ENCODE data around the gene ITGB8.
A peak's percentile ranks its signal among the peaks of the same experiment; 100 is the strongest.

Gene ITGB8

GRCh38 chr7:20330239-20330927 lies at the start of gene ITGB8:
ITGB8 (plus strand) TSS chr7:20330900; CDS start chr7:20331807, 907 bp downstream.
- no peaks in the 10 kb centered on the region for H3K27me3 ChIP-seq (ENCODE audit: control insufficient read depth, insufficient read depth, low read length)
- peak within 1 kb of the TSS; percentile 90 for H3K27ac ChIP-seq (ENCODE audit: low read depth, low read length)
- H3K36me3 ChIP-seq (ENCODE audit: control insufficient read depth, insufficient read depth, low read length) = no peaks in the 10 kb centered on the region
- H3K4me1 ChIP-seq (ENCODE audit: control insufficient read depth, insufficient read depth, low read length) = peaks cover 6% of the 10 kb centered on the region
- H3K9ac ChIP-seq (ENCODE audit: low read length) = peak within 1 kb of the TSS; percentile 85
- peak within 1 kb of the TSS; percentile 95 for H3K4me3 ChIP-seq (ENCODE audit: low read length)

- Histone ChIP-seq H3K36me3 (ENCODE audit: control insufficient read depth, insufficient read depth, low read length) (no peaks in the 10 kb centered on the region), H3K27me3 (ENCODE audit: control insufficient read depth, insufficient read depth, low read length) (no peaks in the 10 kb centered on the region), H3K27ac (ENCODE audit: low read depth, low read length) (no peak overlapping the region), H3K4me3 (ENCODE audit: low read length) (no peak overlapping the region), H3K9ac (ENCODE audit: low read length) (no peak overlapping the region), H3K4me1 (ENCODE audit: control insufficient read depth, insufficient read depth, low read length) (no peaks in the 10 kb centered on the region)
Measured at GRCh38 chr7:20282959-20283358, 47.7 kb upstream of the ITGB8 start.

- H3K4me3 ChIP-seq (ENCODE audit: low read length) = no peak overlapping the region
- H3K27ac ChIP-seq (ENCODE audit: low read depth, low read length) = no peak overlapping the region
Measured at GRCh38 chr7:20283385-20283784, 47.3 kb upstream of the ITGB8 start.

GRCh38 chr7:20284003-20284770 lies 46.5 kb upstream of the ITGB8 start:
- Histone ChIP-seq H3K9ac (ENCODE audit: low read length) (no peak overlapping the region), H3K27ac (ENCODE audit: low read depth, low read length) (no peak overlapping the region), H3K27me3 (ENCODE audit: control insufficient read depth, insufficient read depth, low read length) (no peaks in the 10 kb centered on the region), H3K4me3 (ENCODE audit: low read length) (no peak overlapping the region), H3K4me1 (ENCODE audit: control insufficient read depth, insufficient read depth, low read length) (no peaks in the 10 kb centered on the region), H3K36me3 (ENCODE audit: control insufficient read depth, insufficient read depth, low read length) (no peaks in the 10 kb centered on the region)

More at GRCh38 chr7:20283385-20283784, 47.3 kb upstream of the ITGB8 start:
- Histone ChIP-seq H3K4me1 (ENCODE audit: control insufficient read depth, insufficient read depth, low read length) (no peaks in the 10 kb centered on the region), H3K36me3 (ENCODE audit: control insufficient read depth, insufficient read depth, low read length) (no peaks in the 10 kb centered on the region), H3K27me3 (ENCODE audit: control insufficient read depth, insufficient read depth, low read length) (no peaks in the 10 kb centered on the region), H3K9ac (ENCODE audit: low read length) (no peak overlapping the region)

GRCh38 chr7:20284771-20285143 lies 45.9 kb upstream of the ITGB8 start:
- H3K9ac ChIP-seq (ENCODE audit: low read length) = no peak overlapping the region
- no peak overlapping the region for H3K4me3 ChIP-seq (ENCODE audit: low read length)
- H3K36me3 ChIP-seq (ENCODE audit: control insufficient read depth, insufficient read depth, low read length) = no peaks in the 10 kb centered on the region
- no peaks in the 10 kb centered on the region for H3K4me1 ChIP-seq (ENCODE audit: control insufficient read depth, insufficient read depth, low read length)
- H3K27me3 ChIP-seq (ENCODE audit: control insufficient read depth, insufficient read depth, low read length) = no peaks in the 10 kb centered on the region
- H3K27ac ChIP-seq (ENCODE audit: low read depth, low read length) = no peak overlapping the region

- H3K9ac ChIP-seq (ENCODE audit: low read length) = no peak overlapping the region
- H3K27me3 ChIP-seq (ENCODE audit: control insufficient read depth, insufficient read depth, low read length) = no peaks in the 10 kb centered on the region
- H3K4me3 ChIP-seq (ENCODE audit: low read length) = no peak overlapping the region
- H3K27ac ChIP-seq (ENCODE audit: low read depth, low read length) = no peak overlapping the region
- no peaks in the 10 kb centered on the region for H3K36me3 ChIP-seq (ENCODE audit: control insufficient read depth, insufficient read depth, low read length)
- H3K4me1 ChIP-seq (ENCODE audit: control insufficient read depth, insufficient read depth, low read length) = no peaks in the 10 kb centered on the region
Measured at GRCh38 chr7:20287317-20287716, 43.4 kb upstream of the ITGB8 start.

- no peak overlapping the region for H3K27ac ChIP-seq (ENCODE audit: low read depth, low read length)
- H3K4me3 ChIP-seq (ENCODE audit: low read length) = no peak overlapping the region
- no peaks in the 10 kb centered on the region for H3K27me3 ChIP-seq (ENCODE audit: control insufficient read depth, insufficient read depth, low read length)
- no peaks in the 10 kb centered on the region for H3K36me3 ChIP-seq (ENCODE audit: control insufficient read depth, insufficient read depth, low read length)
- H3K4me1 ChIP-seq (ENCODE audit: control insufficient read depth, insufficient read depth, low read length) = no peaks in the 10 kb centered on the region
- no peak overlapping the region for H3K9ac ChIP-seq (ENCODE audit: low read length)
Measured at GRCh38 chr7:20288036-20288435, 42.7 kb upstream of the ITGB8 start.

- no peaks in the 10 kb centered on the region for H3K36me3 ChIP-seq (ENCODE audit: control insufficient read depth, insufficient read depth, low read length)
- no peak overlapping the region for H3K4me3 ChIP-seq (ENCODE audit: low read length)
- no peaks in the 10 kb centered on the region for H3K27me3 ChIP-seq (ENCODE audit: control insufficient read depth, insufficient read depth, low read length)
- no peaks in the 10 kb centered on the region for H3K4me1 ChIP-seq (ENCODE audit: control insufficient read depth, insufficient read depth, low read length)
- H3K27ac ChIP-seq (ENCODE audit: low read depth, low read length) = no peak overlapping the region
- H3K9ac ChIP-seq (ENCODE audit: low read length) = no peak overlapping the region
Measured at GRCh38 chr7:20290505-20291111, 40.1 kb upstream of the ITGB8 start.

GRCh38 chr7:20293336-20293735 lies 37.4 kb upstream of the ITGB8 start:
- no peaks in the 10 kb centered on the region for H3K27me3 ChIP-seq (ENCODE audit: control insufficient read depth, insufficient read depth, low read length)
- H3K4me3 ChIP-seq (ENCODE audit: low read length) = no peak overlapping the region
- H3K36me3 ChIP-seq (ENCODE audit: control insufficient read depth, insufficient read depth, low read length) = no peaks in the 10 kb centered on the region
- no peak overlapping the region for H3K27ac ChIP-seq (ENCODE audit: low read depth, low read length)
- H3K4me1 ChIP-seq (ENCODE audit: control insufficient read depth, insufficient read depth, low read length) = no peaks in the 10 kb centered on the region
- no peak overlapping the region for H3K9ac ChIP-seq (ENCODE audit: low read length)

- Histone ChIP-seq H3K36me3 (ENCODE audit: control insufficient read depth, insufficient read depth, low read length) (no peaks in the 10 kb centered on the region), H3K27me3 (ENCODE audit: control insufficient read depth, insufficient read depth, low read length) (no peaks in the 10 kb centered on the region), H3K4me1 (ENCODE audit: control insufficient read depth, insufficient read depth, low read length) (no peaks in the 10 kb centered on the region), H3K27ac (ENCODE audit: low read depth, low read length) (no peak overlapping the region), H3K4me3 (ENCODE audit: low read length) (no peak overlapping the region), H3K9ac (ENCODE audit: low read length) (no peak overlapping the region)
Measured at GRCh38 chr7:20296444-20296843, 34.3 kb upstream of the ITGB8 start.

GRCh38 chr7:20296901-20297300 lies 33.8 kb upstream of the ITGB8 start:
- no peak overlapping the region for H3K27ac ChIP-seq (ENCODE audit: low read depth, low read length)
- H3K36me3 ChIP-seq (ENCODE audit: control insufficient read depth, insufficient read depth, low read length) = no peaks in the 10 kb centered on the region
- H3K9ac ChIP-seq (ENCODE audit: low read length) = no peak overlapping the region
- H3K27me3 ChIP-seq (ENCODE audit: control insufficient read depth, insufficient read depth, low read length) = no peaks in the 10 kb centered on the region
- no peak overlapping the region for H3K4me3 ChIP-seq (ENCODE audit: low read length)
- no peaks in the 10 kb centered on the region for H3K4me1 ChIP-seq (ENCODE audit: control insufficient read depth, insufficient read depth, low read length)

GRCh38 chr7:20298486-20298901 lies 32.2 kb upstream of the ITGB8 start:
- no peaks in the 10 kb centered on the region for H3K27me3 ChIP-seq (ENCODE audit: control insufficient read depth, insufficient read depth, low read length)
- H3K4me1 ChIP-seq (ENCODE audit: control insufficient read depth, insufficient read depth, low read length) = no peaks in the 10 kb centered on the region
- H3K27ac ChIP-seq (ENCODE audit: low read depth, low read length) = no peak overlapping the region
- H3K9ac ChIP-seq (ENCODE audit: low read length) = no peak overlapping the region
- H3K36me3 ChIP-seq (ENCODE audit: control insufficient read depth, insufficient read depth, low read length) = no peaks in the 10 kb centered on the region
- no peak overlapping the region for H3K4me3 ChIP-seq (ENCODE audit: low read length)

Data from rectal smooth muscle tissue (tissue), 1 donor.